ENCODE data around the gene ANTXR2. TPM values are rescaled to one million over a fixed set of nuclear protein-coding genes. Genes with fewer than 3 reads are reported as not detected.

The ANTXR2 gene
- total RNA-seq, 2 experiments from 2014 or later: 15.3 to 16.7 TPM

DNA sequence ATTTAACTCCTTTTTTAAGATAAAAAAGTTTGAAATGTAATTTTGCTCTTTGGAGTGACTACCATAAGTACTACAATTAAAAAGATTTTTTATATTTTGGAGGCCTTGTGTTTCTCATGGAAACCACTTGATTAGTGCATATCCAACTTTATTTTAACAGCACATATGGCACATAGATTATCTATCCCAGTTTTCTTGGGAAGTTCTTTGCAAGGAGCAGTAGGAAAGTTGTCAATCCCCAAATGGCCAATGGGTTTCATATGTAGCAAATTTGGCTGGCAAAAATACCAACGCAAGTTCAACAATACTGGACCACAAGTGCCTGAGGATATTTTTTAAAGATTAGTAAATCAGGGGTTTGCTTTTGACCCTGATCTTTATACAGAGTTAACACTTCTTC is 15.4 kb upstream of the ANTXR2 start:
- H3K9me3 Mint-ChIP-seq: no peaks in the 10 kb centered on the region
- intact Hi-C loops (cut with DNase I, micrococcal nuclease): no loop called here
- POLR2A ChIA-PET: no interaction called here
- CTCF ChIA-PET: interaction anchor here (0.9 kb wide), 1 partner anchor 29 kb away, joined by 3 read pairs; no protein-coding TSS in a partner anchor
- no peak overlapping the region for H3K4me3 Mint-ChIP-seq
- no peaks in the 10 kb centered on the region for H3K36me3 Mint-ChIP-seq (ENCODE audit: low read depth)
- no peaks in the 10 kb centered on the region for H3K4me1 Mint-ChIP-seq (ENCODE audit: low read depth)
- H3K27ac ChIP-seq (ENCODE audit: low read depth in 1 of 2, low read length in 2 of 2): no peak overlapping the region
- ATAC-seq (ENCODE audit: poor library complexity) (no peak), DNase-seq (no peak)
- H3K27ac Mint-ChIP-seq: no peak overlapping the region
- no peaks in the 10 kb centered on the region for H3K36me3 ChIP-seq (ENCODE audit: insufficient read depth, low read length)
- TF ChIP-seq, protein P1, sequence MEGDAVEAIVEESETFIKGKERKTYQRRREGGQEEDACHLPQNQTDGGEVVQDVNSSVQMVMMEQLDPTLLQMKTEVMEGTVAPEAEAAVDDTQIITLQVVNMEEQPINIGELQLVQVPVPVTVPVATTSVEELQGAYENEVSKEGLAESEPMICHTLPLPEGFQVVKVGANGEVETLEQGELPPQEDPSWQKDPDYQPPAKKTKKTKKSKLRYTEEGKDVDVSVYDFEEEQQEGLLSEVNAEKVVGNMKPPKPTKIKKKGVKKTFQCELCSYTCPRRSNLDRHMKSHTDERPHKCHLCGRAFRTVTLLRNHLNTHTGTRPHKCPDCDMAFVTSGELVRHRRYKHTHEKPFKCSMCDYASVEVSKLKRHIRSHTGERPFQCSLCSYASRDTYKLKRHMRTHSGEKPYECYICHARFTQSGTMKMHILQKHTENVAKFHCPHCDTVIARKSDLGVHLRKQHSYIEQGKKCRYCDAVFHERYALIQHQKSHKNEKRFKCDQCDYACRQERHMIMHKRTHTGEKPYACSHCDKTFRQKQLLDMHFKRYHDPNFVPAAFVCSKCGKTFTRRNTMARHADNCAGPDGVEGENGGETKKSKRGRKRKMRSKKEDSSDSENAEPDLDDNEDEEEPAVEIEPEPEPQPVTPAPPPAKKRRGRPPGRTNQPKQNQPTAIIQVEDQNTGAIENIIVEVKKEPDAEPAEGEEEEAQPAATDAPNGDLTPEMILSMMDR (IDR thresholded peaks at IDR 0.05): no peak
- no peak overlapping the region for H3K4me3 ChIP-seq (ENCODE audit: low read length)
- no peaks in the 10 kb centered on the region for H3K4me1 ChIP-seq (ENCODE audit: insufficient read depth, low read length)
- H3K27me3 ChIP-seq (ENCODE audit: control insufficient read depth in 1 of 2, insufficient read depth in 2 of 2, low read length in 2 of 2): peaks cover 0 to 4% of the 10 kb centered on the region in 2 experiments
- H3K27me3 Mint-ChIP-seq: no peaks in the 10 kb centered on the region
- no peaks in the 10 kb centered on the region for H3K9me3 ChIP-seq (ENCODE audit: control insufficient read depth in 1 of 2, insufficient read depth in 1 of 2, low read length in 2 of 2)

DNA sequence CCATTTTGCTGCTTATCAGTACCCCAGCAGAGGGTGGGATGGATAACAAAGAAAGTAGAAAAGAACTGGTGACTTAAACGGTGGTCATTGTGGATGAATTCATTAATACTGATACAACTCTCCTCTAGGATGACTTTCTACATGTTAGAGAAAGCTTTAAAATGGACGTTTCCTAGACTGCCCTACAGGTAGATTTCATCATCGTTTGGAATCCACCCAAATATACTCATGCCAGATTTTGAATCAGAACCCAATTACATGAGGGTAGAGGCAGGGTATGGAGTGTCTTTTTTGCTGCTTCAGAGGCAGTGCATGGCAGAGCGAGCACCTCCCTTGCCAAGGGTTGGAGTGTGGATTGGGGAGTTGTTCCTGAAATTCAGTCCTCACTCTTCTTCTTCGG is 13.3 kb upstream of the ANTXR2 start:
- no peak overlapping the region for H3K4me3 ChIP-seq (ENCODE audit: low read length)
- Mint-ChIP-seq H3K27me3 (no peaks in the 10 kb centered on the region), H3K27ac (no peak overlapping the region), H3K4me3 (no peak overlapping the region), H3K4me1 (ENCODE audit: low read depth) (no peaks in the 10 kb centered on the region), H3K36me3 (ENCODE audit: low read depth) (no peaks in the 10 kb centered on the region), H3K9me3 (no peaks in the 10 kb centered on the region)
- no peak for ATAC-seq (ENCODE audit: poor library complexity)
- H3K36me3 ChIP-seq (ENCODE audit: insufficient read depth, low read length): no peaks in the 10 kb centered on the region
- H3K9me3 ChIP-seq (ENCODE audit: control insufficient read depth in 1 of 2, insufficient read depth in 1 of 2, low read length in 2 of 2): no peaks in the 10 kb centered on the region
- no peaks in the 10 kb centered on the region for H3K27me3 ChIP-seq (ENCODE audit: control insufficient read depth in 1 of 2, insufficient read depth in 2 of 2, low read length in 2 of 2)
- intact Hi-C loops (cut with DNase I, micrococcal nuclease): no loop called here
- no peak overlapping the region for H3K27ac ChIP-seq (ENCODE audit: low read depth in 1 of 2, low read length in 2 of 2)
- ChIA-PET POLR2A (no interaction called here), CTCF (interaction anchor here (0.8 kb wide), 1 partner anchor 38 kb away, joined by 3 read pairs; no protein-coding TSS in a partner anchor)
- TF ChIP-seq, protein P1 (IDR thresholded peaks at IDR 0.05): no peak
- H3K4me1 ChIP-seq (ENCODE audit: insufficient read depth, low read length): no peaks in the 10 kb centered on the region
- DNase-seq: no peak

DNA sequence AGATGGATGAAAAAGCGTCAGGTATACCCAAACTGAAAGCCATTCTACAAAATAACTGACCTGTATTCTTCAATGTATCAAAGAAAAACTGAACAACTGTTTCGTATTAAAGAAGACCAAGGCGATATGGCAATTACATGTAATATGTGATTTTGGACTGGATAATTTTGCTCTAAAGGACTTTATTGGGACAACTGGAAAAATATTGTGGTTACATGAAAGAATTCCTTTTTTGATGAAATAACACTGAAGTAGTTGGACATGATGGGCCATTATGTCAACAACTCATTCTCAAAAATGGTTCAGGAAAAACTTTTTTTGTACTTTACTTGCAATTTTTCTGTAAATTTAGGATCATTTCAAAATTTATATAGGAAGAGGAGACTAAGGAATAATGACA is 12.1 kb upstream of the ANTXR2 start:
- H3K27me3 Mint-ChIP-seq: no peaks in the 10 kb centered on the region
- no peak overlapping the region for H3K4me3 Mint-ChIP-seq

More for the DNA sequence above, 12.1 kb upstream of the ANTXR2 start:
- no peaks in the 10 kb centered on the region for H3K9me3 ChIP-seq (ENCODE audit: control insufficient read depth in 1 of 2, insufficient read depth in 1 of 2, low read length in 2 of 2)
- no peak overlapping the region for H3K4me3 ChIP-seq (ENCODE audit: low read length)
- Mint-ChIP-seq H3K9me3 (no peaks in the 10 kb centered on the region), H3K36me3 (ENCODE audit: low read depth) (no peaks in the 10 kb centered on the region), H3K4me1 (ENCODE audit: low read depth) (no peaks in the 10 kb centered on the region), H3K27ac (no peak overlapping the region)
- POLR2A ChIA-PET: no interaction called here
- H3K27me3 ChIP-seq (ENCODE audit: control insufficient read depth in 1 of 2, insufficient read depth in 2 of 2, low read length in 2 of 2): no peaks in the 10 kb centered on the region
- CTCF ChIA-PET: no interaction called here
- no peaks in the 10 kb centered on the region for H3K36me3 ChIP-seq (ENCODE audit: insufficient read depth, low read length)
- no peaks in the 10 kb centered on the region for H3K4me1 ChIP-seq (ENCODE audit: insufficient read depth, low read length)
- no peak overlapping the region for H3K27ac ChIP-seq (ENCODE audit: low read depth in 1 of 2, low read length in 2 of 2)
- TF ChIP-seq, protein P1 (IDR thresholded peaks at IDR 0.05): no peak
- DNase-seq (no peak), ATAC-seq (ENCODE audit: poor library complexity) (no peak)
- intact Hi-C loops (cut with DNase I, micrococcal nuclease): no loop called here

All from CD4-positive, alpha-beta T cell (primary cell).